Heart right ventricle (tissue), 16 donors: ENCODE data around the gene ZNF350. TPM values are rescaled to one million over a fixed set of nuclear protein-coding genes. Genes with fewer than 3 reads are reported as not detected.
"Not testable (repeated sequence)": the region's sequence is repeated elsewhere in the genome, so short reads cannot be mapped to it uniquely, and the experiment has no call there.

Source experiments
- ATAC-seq, 8 donors: fragments of 200-7000 bp; cut with Tn5 transposase; one replicate each; pipeline ENCODE4 v1.9.1; 2020; ENCODE audit warnings: mild to moderate bottlenecking in 8 of 8, moderate library complexity in 8 of 8, moderate number of reproducible peaks in 1 of 8
- DNase-seq, 2 donors: peaks; one replicate each; pipeline ENCODE4 v3.0.0-alpha.2; 2020
- H3K27ac ChIP-seq, 10 donors: fragments of 200-600 bp; sonication (generic) in 2 of 10; one replicate each; pipeline versions ENCODE4 v1.5.0 to v1.8.0; 2020 to 2022; ENCODE audit warnings: mild to moderate bottlenecking in 3 of 10
- H3K27me3 ChIP-seq, 7 donors: fragments of 200-600 bp; one replicate each; pipeline ENCODE4 v1.8.0; 2021 to 2022; ENCODE audit warnings: mild to moderate bottlenecking in 2 of 7
- H3K36me3 ChIP-seq, 9 donors: fragments of 200-600 bp; sonication (generic) in 1 of 9; one replicate each; pipeline versions ENCODE4 v1.5.0 to v1.8.0; 2020 to 2022; ENCODE audit warnings: mild to moderate bottlenecking in 2 of 9
- H3K4me1 ChIP-seq, 9 donors: fragments of 200-600 bp; sonication (generic) in 1 of 9; one replicate each; pipeline versions ENCODE4 v1.5.0 to v1.8.0; 2020 to 2022; ENCODE audit warnings: mild to moderate bottlenecking in 4 of 9
- H3K4me3 ChIP-seq, 10 donors: fragments of 200-600 bp; sonication (generic) in 2 of 10; one replicate each; pipeline versions ENCODE4 v1.5.0 to v1.8.0; 2020 to 2022; ENCODE audit warnings: mild to moderate bottlenecking in 7 of 10, moderate library complexity in 2 of 10
- H3K9me3 ChIP-seq, 11 donors: fragments of 200-600 bp in 10 of 11; sonication (generic) in 2 of 11; one replicate each; pipeline versions ENCODE4 v1.5.0 to v1.8.0; 2013 to 2022; ENCODE audit warnings: mild to moderate bottlenecking in 2 of 11, control low read depth in 1 of 11, moderate library complexity in 1 of 11
- WGBS, 2 donors: extraction: QIAGEN DNeasy Blood & Tissue Kit; methylation state at CpG; one replicate each; pipeline ENCODE4 v1.1.7; 2013; ENCODE audit warnings: inconsistent platforms in 1 of 2; 5-methylcytosine and 5-hydroxymethylcytosine counted together
- intact Hi-C, 10 donors: fragments of 100-400 bp; cut with DNase I; formaldehyde crosslinking; loops; one replicate each; pipeline versions ENCODE4 v1.11.1 to v1.14.2; 2022
- polyA plus RNA-seq, 2 donors: library from polyadenylated mRNA; stranded (reverse); fragments of 200-250 nt; gene quantifications; one replicate each; pipeline ENCODE4 v1.2.3, GENCODE V29; 2013
- total RNA-seq, 10 donors: library from RNA; stranded (reverse); fragmentation: NEBNext Ultra II Directional in 3 of 10; extraction: Animal tissue kit (Norgen Biotek cat#: 25700) in 3 of 10; gene quantifications; one replicate each; pipeline versions ENCODE4 v1.2.1 to v1.2.4, GENCODE V29; 2021 to 2023
- TF ChIP-seq, protein P1 (sequence below), 9 donors: fragments of 200-600 bp; sonication (generic) in 2 of 9; IDR thresholded peaks; one replicate each; pipeline versions ENCODE4 v1.5.0 to v1.8.0; 2021 to 2022; ENCODE audit warnings: antibody characterized with exemption in 9 of 9, mild to moderate bottlenecking in 5 of 9, moderate library complexity in 1 of 9
- donor health status: Arrhythmogenic right ventricular cardiomyopathy.
- donor health status: ischemic (EF 13 %, LVEDD 7.1; RV severe dilation, severe dysfunction).
- donor health status: healthy with polysubstance abuse.
- donor health status: DM: no; HTN: yes; CAD: no.
- donor health status: DM: no; HTN: no; CAD: no.
- donor health status: ischemic (EF 25% LVEDD 6.9; RV normal size, moderate dysfunction).
- donor health status: ischemic (EF 25% LVEDD 5.7; RV mildly dilated, moderate dysfunction).
- donor health status: healthy.
- donor health status: DM: yes; HTN: yes; CAD: no.
- donor health status: Ischemic cardiomyopathy.
- donor health status: ischemic (EF 35%, LVEDD 5.7; RV mildly dilated, moderate dysfunction).
- donor health status: nonischemic (EF 11% LVEDD 7.7; RV severe dilation, severe dysfunction).
- donor health status: DM: yes; HTN: yes; CAD: no.
- donor health status: PGD.
- donor health status: ischemic (EF 29% LVEDD 5.4; RV normal size, mild dysfunction).
- donor health status: nonischemic (EF 23%, LVEDD 6.1; RV moderate dilation, normal function).

ZNF350 gene
- total and polyA plus RNA-seq, 12 donors: 4.6 to 10.1 (median 6.8) TPM

DNA sequence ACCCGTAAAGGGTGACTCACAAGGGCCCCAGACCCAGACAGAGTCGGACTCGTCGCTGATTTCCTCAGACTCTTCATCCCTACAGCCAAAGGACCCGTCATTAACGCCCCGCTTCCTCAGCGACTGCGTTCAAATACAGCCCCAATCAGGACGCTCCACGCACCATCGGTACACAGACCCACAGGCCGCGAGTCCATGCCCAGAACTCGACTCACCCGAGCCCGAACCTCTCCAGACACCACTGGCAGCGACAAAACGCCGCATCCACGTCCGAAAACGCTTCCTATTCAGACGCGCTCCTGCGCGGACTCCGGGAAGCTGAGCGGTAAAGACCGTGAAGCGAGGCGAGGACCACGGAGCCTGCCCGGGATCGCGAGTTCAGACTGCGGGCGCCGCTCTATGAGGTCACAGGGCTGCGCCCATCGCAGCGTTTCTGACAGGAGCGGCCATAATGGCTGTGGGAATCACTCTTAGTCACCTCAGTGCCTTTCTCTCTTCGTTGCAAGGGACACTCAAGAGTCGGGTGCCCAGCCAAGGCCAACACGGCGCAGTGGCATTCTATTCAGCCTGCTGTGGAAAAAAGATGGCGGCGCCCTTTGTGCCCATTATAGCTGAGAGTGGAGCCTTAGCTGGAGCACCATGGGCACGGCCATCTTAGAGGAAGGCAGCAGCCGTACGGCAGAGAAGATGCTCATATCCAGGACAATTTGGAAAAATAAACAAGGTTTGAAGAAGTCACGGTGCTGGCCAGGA is 41.6 kb upstream of the ZNF350 start, which contains the start of gene ZNF614:
Gene ZNF614 (minus strand): TSS at position 353 of the 753 bp plus-strand sequence. CDS start 2,634 bp downstream, outside the sequence.
- intact Hi-C loops: loop anchor here in 4 of 10 donors (1.0 to 2.0 kb wide), 3 partner anchors 19 to 101 kb away; partner anchors contain the start of genes ZNF432 (in 4 of the 4), ZNF615 (in 2 of the 4) and ZNF613 (in 1 of the 4)
- Histone ChIP-seq H3K27me3 (no peaks in the 10 kb centered on the region), H3K36me3 (peaks cover 0 to 46% (median 33%) of the 10 kb centered on the region in 9 donors), H3K4me3 (peak within 1 kb of the TSS; percentile 47 to 88 (median 78)), H3K27ac (peak within 1 kb of the TSS; percentile 24 to 94 (median 92)), H3K4me1 (peaks cover 0 to 21% (median 15%) of the 10 kb centered on the region in 9 donors), H3K9me3 (peaks cover 0 to 69% (median 28%) of the 10 kb centered on the region in 11 donors)
- TF ChIP-seq, protein P1, sequence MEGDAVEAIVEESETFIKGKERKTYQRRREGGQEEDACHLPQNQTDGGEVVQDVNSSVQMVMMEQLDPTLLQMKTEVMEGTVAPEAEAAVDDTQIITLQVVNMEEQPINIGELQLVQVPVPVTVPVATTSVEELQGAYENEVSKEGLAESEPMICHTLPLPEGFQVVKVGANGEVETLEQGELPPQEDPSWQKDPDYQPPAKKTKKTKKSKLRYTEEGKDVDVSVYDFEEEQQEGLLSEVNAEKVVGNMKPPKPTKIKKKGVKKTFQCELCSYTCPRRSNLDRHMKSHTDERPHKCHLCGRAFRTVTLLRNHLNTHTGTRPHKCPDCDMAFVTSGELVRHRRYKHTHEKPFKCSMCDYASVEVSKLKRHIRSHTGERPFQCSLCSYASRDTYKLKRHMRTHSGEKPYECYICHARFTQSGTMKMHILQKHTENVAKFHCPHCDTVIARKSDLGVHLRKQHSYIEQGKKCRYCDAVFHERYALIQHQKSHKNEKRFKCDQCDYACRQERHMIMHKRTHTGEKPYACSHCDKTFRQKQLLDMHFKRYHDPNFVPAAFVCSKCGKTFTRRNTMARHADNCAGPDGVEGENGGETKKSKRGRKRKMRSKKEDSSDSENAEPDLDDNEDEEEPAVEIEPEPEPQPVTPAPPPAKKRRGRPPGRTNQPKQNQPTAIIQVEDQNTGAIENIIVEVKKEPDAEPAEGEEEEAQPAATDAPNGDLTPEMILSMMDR (IDR thresholded peaks at IDR 0.05): peak in 1 of 9 donors; percentile 16
- 0 to 1% methylated on average over 53 of the region's 53 CpGs for WGBS, 2 donors
- peak; percentile 86 to 90 for DNase-seq
- ATAC-seq: peak; percentile 98 to 99 (median 98)

DNA sequence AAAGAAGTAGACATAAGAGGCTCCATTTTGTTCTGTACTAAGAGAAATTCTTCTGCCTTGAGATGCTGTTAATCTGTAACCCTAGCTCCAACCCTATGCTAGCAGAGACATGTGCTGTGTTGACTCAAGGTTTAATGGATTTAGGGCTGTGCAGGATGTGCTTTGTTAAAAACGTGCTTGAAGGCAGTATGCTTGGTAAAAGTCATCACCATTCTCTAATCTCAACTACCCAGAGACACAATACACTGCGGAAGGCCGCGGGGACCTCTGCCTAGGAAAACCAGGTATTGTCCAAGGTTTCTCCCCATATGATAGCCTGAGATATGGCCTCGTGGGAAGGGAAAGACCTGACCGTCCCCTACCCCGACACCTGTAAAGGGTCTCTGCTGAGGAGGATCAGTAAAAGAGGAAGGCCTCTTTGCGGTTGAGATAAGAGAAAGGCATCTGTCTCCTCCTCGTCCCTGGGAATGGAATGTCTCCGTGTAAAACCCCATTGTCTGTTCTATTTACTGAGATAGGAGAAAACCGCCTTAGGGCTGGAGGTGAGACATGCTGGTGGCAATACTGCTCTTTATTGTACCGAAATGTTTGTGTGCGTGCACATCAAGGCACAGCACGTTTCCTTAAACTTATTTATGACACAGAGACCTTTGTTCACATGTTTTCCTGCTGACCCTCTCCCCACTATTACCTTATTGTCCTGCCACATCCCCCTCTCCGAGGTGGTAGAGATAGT is 39.8 kb upstream of the ZNF350 start:
- intact Hi-C loops: loop anchor here in 1 of 10 donors (2.0 kb wide), 1 partner anchor 24 kb away; no protein-coding TSS in a partner anchor
- not testable (repeated sequence) for H3K27ac ChIP-seq, ATAC-seq, DNase-seq, H3K27me3 ChIP-seq
- Histone ChIP-seq H3K36me3 (peaks cover 0 to 49% (median 45%) of the 10 kb centered on the region in 9 donors), H3K9me3 (peaks cover 0 to 69% (median 10%) of the 10 kb centered on the region in 11 donors), H3K4me1 (peaks cover 0 to 21% (median 15%) of the 10 kb centered on the region in 9 donors), H3K4me3 (peak overlapping the region in 1 of 10 donors; percentile 78)
- 77 to 85% methylated on average over 15 of the region's 15 CpGs for WGBS, 2 donors

DNA sequence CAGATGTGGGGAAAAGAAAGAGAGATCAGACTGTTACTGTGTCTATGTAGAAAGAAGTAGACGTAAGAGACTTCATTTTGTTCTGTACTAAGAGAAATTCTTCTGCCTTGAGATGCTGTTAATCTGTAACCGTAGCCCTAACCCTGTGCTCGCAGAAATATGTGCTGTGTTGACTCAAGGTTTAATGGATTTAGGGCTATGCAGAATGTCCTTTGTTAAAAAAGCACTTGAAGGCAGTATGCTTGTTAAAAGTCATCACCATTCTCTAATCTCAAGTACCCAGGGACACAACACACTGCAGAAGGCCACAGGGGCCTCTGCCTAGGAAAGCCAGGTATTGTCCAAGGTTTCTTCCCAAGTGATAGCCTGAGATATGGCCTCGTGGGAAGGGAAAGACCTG is 37.8 kb upstream of the ZNF350 start:
- H3K27ac ChIP-seq, intact Hi-C loops, ATAC-seq, DNase-seq, H3K27me3 ChIP-seq, H3K4me3 ChIP-seq: not testable (repeated sequence)
- H3K36me3 ChIP-seq: peaks cover 0 to 67% (median 60%) of the 10 kb centered on the region in 9 donors
- H3K9me3 ChIP-seq: peaks cover 0 to 69% (median 10%) of the 10 kb centered on the region in 11 donors
- WGBS, 2 donors: 90 to 92% methylated on average over 4 of the region's 4 CpGs
- peaks cover 0 to 26% (median 17%) of the 10 kb centered on the region in 9 donors for H3K4me1 ChIP-seq

DNA sequence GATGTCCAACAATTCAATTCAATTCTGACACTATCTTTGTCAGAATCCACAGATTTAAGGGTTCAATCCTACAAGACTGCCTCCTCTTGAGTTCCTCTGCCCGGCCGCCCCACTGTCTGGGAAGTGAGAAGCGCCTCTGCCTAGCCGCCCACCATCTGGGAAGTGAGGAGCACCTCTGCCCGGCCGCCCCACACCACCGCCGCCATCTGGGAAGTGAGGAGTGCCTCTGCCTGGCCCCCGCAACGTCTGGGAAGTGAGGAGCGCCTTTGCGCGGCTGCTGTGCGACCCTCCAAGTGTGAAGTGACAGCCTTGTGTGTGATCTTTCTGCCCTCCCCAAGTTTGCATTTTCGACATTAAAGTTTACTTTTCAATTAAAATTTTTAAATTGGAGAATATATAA is 35.6 kb upstream of the ZNF350 start:
- ATAC-seq (no peak), DNase-seq (no peak)
- peaks cover 0 to 90% (median 82%) of the 10 kb centered on the region in 9 donors for H3K36me3 ChIP-seq
- intact Hi-C loops: no loop called here
- no peak overlapping the region for H3K27ac ChIP-seq
- H3K4me3 ChIP-seq: no peak overlapping the region
- peaks cover 0 to 92% (median 15%) of the 10 kb centered on the region in 11 donors for H3K9me3 ChIP-seq
- 97 to 98% methylated on average over 15 of the region's 15 CpGs for WGBS, 2 donors
- TF ChIP-seq, protein P1 (IDR thresholded peaks at IDR 0.05): no peak
- H3K27me3 ChIP-seq: no peaks in the 10 kb centered on the region
- peaks cover 0 to 15% (median 6%) of the 10 kb centered on the region in 9 donors for H3K4me1 ChIP-seq

DNA sequence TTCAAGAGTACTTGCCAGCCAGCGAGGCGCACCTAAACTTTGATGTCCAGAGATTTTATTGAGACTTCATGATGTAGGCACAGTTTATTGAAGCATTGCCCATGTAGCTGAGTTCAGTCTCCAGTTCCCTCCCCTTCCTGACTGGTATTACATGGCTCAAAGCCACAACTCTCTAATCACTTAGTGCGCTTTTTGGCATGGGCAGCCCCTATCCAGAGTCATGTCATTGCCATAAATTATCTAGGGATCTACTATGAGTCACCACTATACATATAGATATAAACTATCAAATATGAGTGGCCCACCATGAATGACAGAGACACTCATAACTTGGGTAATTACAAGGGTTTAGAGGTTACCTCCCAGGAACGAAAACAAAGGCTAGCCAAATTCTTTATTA is 33.9 kb upstream of the ZNF350 start:
- Histone ChIP-seq H3K36me3 (peaks cover 0 to 100% (median 97%) of the 10 kb centered on the region in 9 donors), H3K27me3 (no peaks in the 10 kb centered on the region), H3K27ac (no peak overlapping the region), H3K4me1 (peaks cover 0 to 7% (median 0%) of the 10 kb centered on the region in 9 donors), H3K9me3 (peaks cover 0 to 100% (median 15%) of the 10 kb centered on the region in 11 donors), H3K4me3 (no peak overlapping the region)
- no peak for DNase-seq
- 85 to 88% methylated on average over 4 of the region's 4 CpGs for WGBS, 2 donors
- TF ChIP-seq, protein P1 (IDR thresholded peaks at IDR 0.05): no peak
- ATAC-seq: peak in 1 of 8 donors; percentile 61
- intact Hi-C loops: no loop called here
